Liver (tissue), 9 donors: ENCODE measurements around the gene MBOAT1. TPM values are rescaled to one million over a fixed set of nuclear protein-coding genes. Genes with fewer than 3 reads are reported as not detected.

Experiments used
- DNase-seq: peaks from one replicate; pipeline ENCODE4 v3.0.0-alpha.2; 2017; ENCODE audit warnings: low spot score
- H3K27ac ChIP-seq, 2 donors: one replicate each; pipeline ENCODE4 v1.7.0; 2013; ENCODE audit warnings: inconsistent platforms in 2 of 2, low read length in 2 of 2, control low read depth in 1 of 2, low read depth in 1 of 2, mild to moderate bottlenecking in 1 of 2
- H3K27me3 ChIP-seq, 4 donors: one replicate each; pipeline versions ENCODE4 v1.6.1 to v1.7.0; 2013; ENCODE audit warnings: low read length in 3 of 4, inconsistent platforms in 1 of 4, mild to moderate bottlenecking in 1 of 4, moderate library complexity in 1 of 4; ENCODE audit not compliant: control insufficient read depth in 4 of 4, insufficient read depth in 4 of 4
- H3K36me3 ChIP-seq, 4 donors: one replicate each; pipeline versions ENCODE4 v1.6.1 to v1.7.0; 2013; ENCODE audit warnings: low read length in 3 of 4, mild to moderate bottlenecking in 3 of 4, low read depth in 1 of 4, moderate library complexity in 1 of 4; ENCODE audit not compliant: control insufficient read depth in 4 of 4, insufficient read depth in 3 of 4
- H3K4me1 ChIP-seq, 4 donors: one replicate each; pipeline versions ENCODE4 v1.6.1 to v1.7.0; 2013; ENCODE audit warnings: low read length in 3 of 4, mild to moderate bottlenecking in 3 of 4, moderate library complexity in 1 of 4; ENCODE audit not compliant: control insufficient read depth in 4 of 4, insufficient read depth in 4 of 4
- H3K4me3 ChIP-seq, 3 donors: one replicate each; pipeline versions ENCODE4 v1.6.1 to v1.7.0; 2013; ENCODE audit warnings: low read length in 3 of 3, control low read depth in 1 of 3, low read depth in 1 of 3, mild to moderate bottlenecking in 1 of 3
- H3K9ac ChIP-seq, 2 donors: one replicate each; pipeline ENCODE4 v1.7.0; 2013; ENCODE audit warnings: low read length in 2 of 2, mild to moderate bottlenecking in 2 of 2, moderate library complexity in 2 of 2, control low read depth in 1 of 2, low read depth in 1 of 2
- H3K9me3 ChIP-seq, 4 donors: one replicate each; pipeline versions ENCODE4 v1.6.1 to v1.7.0; 2013; ENCODE audit warnings: low read length in 3 of 4; ENCODE audit not compliant: control insufficient read depth in 4 of 4
- ATF3 ChIP-seq: IDR thresholded peaks from 2 replicates; pipeline ENCODE4 v1.6.1; 2016; ENCODE audit warnings: antibody characterized with exemption
- CTCF ChIP-seq: fragments of 150-350 bp; IDR thresholded peaks from 2 replicates; pipeline ENCODE4 v1.5.1; 2017; ENCODE audit warnings: improper control_type of control experiment, low read depth, low read length; ENCODE audit not compliant: missing input control
- EGR1 ChIP-seq, 2 donors: IDR thresholded peaks; 2 replicates each; pipeline ENCODE4 v1.6.1; 2016 to 2018; ENCODE audit warnings: antibody characterized with exemption in 2 of 2, low read depth in 2 of 2
- FOXA2 ChIP-seq: IDR thresholded peaks from 2 replicates; pipeline ENCODE4 v1.6.1; 2016; ENCODE audit warnings: antibody characterized with exemption
- GABPA ChIP-seq, 2 donors: IDR thresholded peaks in 1 of 2; conservative IDR thresholded peaks in 1 of 2; 2 replicates each; pipeline ENCODE4 v1.6.1; 2016; ENCODE audit warnings: antibody characterized with exemption in 2 of 2, mild to moderate bottlenecking in 1 of 2, moderate library complexity in 1 of 2
- HNF4A ChIP-seq, 2 donors: conservative IDR thresholded peaks; 2 replicates each; pipeline ENCODE4 v1.6.1; 2016; ENCODE audit warnings: antibody characterized with exemption in 2 of 2, mild to moderate bottlenecking in 2 of 2
- HNF4G ChIP-seq: IDR thresholded peaks from 2 replicates; pipeline ENCODE4 v1.6.1; 2016; ENCODE audit warnings: antibody characterized with exemption
- JUND ChIP-seq, 2 donors: IDR thresholded peaks; 2 replicates each; pipeline ENCODE4 v1.6.1; 2016; ENCODE audit warnings: antibody characterized with exemption in 2 of 2
- NR2F2 ChIP-seq: IDR thresholded peaks from 2 replicates; pipeline ENCODE4 v1.6.1; 2016; ENCODE audit warnings: antibody characterized with exemption
- RAD21 ChIP-seq, 2 donors: IDR thresholded peaks; 2 replicates each; pipeline ENCODE4 v1.6.1; 2016; ENCODE audit warnings: antibody characterized with exemption in 2 of 2, mild to moderate bottlenecking in 2 of 2
- RXRA ChIP-seq, 2 donors: IDR thresholded peaks; 2 replicates each; pipeline ENCODE4 v1.6.1; 2017 to 2018; ENCODE audit warnings: antibody characterized with exemption in 2 of 2, mild to moderate bottlenecking in 1 of 2
- SP1 ChIP-seq: IDR thresholded peaks from 2 replicates; pipeline ENCODE4 v1.6.1; 2018; ENCODE audit warnings: antibody characterized with exemption, mild to moderate bottlenecking
- TAF1 ChIP-seq: conservative IDR thresholded peaks from 2 replicates; pipeline ENCODE4 v1.6.1; 2016; ENCODE audit warnings: antibody characterized with exemption, mild to moderate bottlenecking
- YY1 ChIP-seq: IDR thresholded peaks from 2 replicates; pipeline ENCODE4 v1.6.1; 2016; ENCODE audit warnings: antibody characterized with exemption, mild to moderate bottlenecking
- ZBTB33 ChIP-seq: IDR thresholded peaks from 2 replicates; pipeline ENCODE4 v1.6.1; 2016; ENCODE audit warnings: antibody characterized with exemption
- WGBS: extraction: QIAGEN DNeasy Blood & Tissue Kit; methylation state at CpG from one replicate; pipeline ENCODE4 v1.1.7; 2013; 5-methylcytosine and 5-hydroxymethylcytosine counted together
- polyA plus RNA-seq, 2 donors: library from polyadenylated mRNA; stranded (reverse) in 1 of 2; unstranded in 1 of 2; fragments of 200-250 nt in 1 of 2; fragments of >200 nt in 1 of 2; fragmentation: Nextera tagmentation in 1 of 2; extraction: Ambion mirVana in 1 of 2; gene quantifications; one replicate each; pipeline versions ENCODE4 v1.2.1 to v1.2.3, GENCODE V29; 2013 to 2015
- total RNA-seq, 2 donors: library from RNA; depleted of rRNA; stranded (reverse); fragments of >200 nt; gene quantifications; one replicate each; pipeline ENCODE4 v1.2.3, GENCODE V29; 2014
- donor health status: healthy.
- donor health status: healthy.
- donor health status: healthy.
- donor health status: healthy.
- donor health status: healthy.

Gene MBOAT1
- total and polyA plus RNA-seq, 4 donors: 1.2 to 9.3 (median 3.3) TPM

- Histone ChIP-seq H3K4me3 (no peak overlapping the region), H3K9me3 (no peaks in the 10 kb centered on the region), H3K4me1 (peaks cover 0 to 6% (median 4%) of the 10 kb centered on the region in 4 donors), H3K27me3 (no peaks in the 10 kb centered on the region), H3K27ac (peak overlapping the region; percentile 61 to 73), H3K36me3 (no peaks in the 10 kb centered on the region), H3K9ac (peak overlapping the region; percentile 22 to 66)
- TF ChIP-seq TAF1 (no peak), GABPA (IDR thresholded peaks at IDR 0.05 in 1 of 2, conservative IDR thresholded peaks at IDR 0.05 in 1 of 2) (no peak), HNF4G (no peak), HNF4A (conservative IDR thresholded peaks at IDR 0.05) (no peak), YY1 (no peak), NR2F2 (no peak), EGR1 (IDR thresholded peaks at IDR 0.05; ENCODE audit: low read depth in 2 of 2) (no peak), ZBTB33 (no peak), FOXA2 (no peak), JUND (IDR thresholded peaks at IDR 0.05) (no peak), RAD21 (IDR thresholded peaks at IDR 0.05) (no peak), ATF3 (no peak), SP1 (no peak), RXRA (IDR thresholded peaks at IDR 0.05) (no peak), CTCF (no peak)
- WGBS: 69% methylated on average over 3 of the region's 3 CpGs
- DNase-seq: no peak
These were observed 9.5 kb downstream of the MBOAT1 start for GRCh38 chr6:20202699-20203302.

GRCh38 chr6:20202324-20202658 lies 10.0 kb downstream of the MBOAT1 start:
- H3K9ac ChIP-seq: peak overlapping the region; percentile 22 to 66
- 22% methylated on average over 1 of the region's 1 CpG for WGBS
- peaks cover 0 to 6% (median 4%) of the 10 kb centered on the region in 4 donors for H3K4me1 ChIP-seq
- DNase-seq: no peak
- TF ChIP-seq JUND (IDR thresholded peaks at IDR 0.05) (peak in 1 of 2 donors; percentile 5), RXRA (IDR thresholded peaks at IDR 0.05) (no peak)
- no peak overlapping the region for H3K4me3 ChIP-seq
- H3K36me3 ChIP-seq: no peaks in the 10 kb centered on the region
- peak overlapping the region; percentile 61 to 73 for H3K27ac ChIP-seq
- no peaks in the 10 kb centered on the region for H3K27me3 ChIP-seq
- no peaks in the 10 kb centered on the region for H3K9me3 ChIP-seq
